Rectal smooth muscle tissue (tissue), 1 donor: ENCODE measurements around the gene TLL2.

Source experiments
- H3K27ac ChIP-seq: one replicate; pipeline ENCODE4 v1.7.0; 2013; ENCODE audit warnings: low read depth, low read length, inconsistent platforms
- H3K27me3 ChIP-seq: one replicate; pipeline ENCODE4 v1.7.0; 2013; ENCODE audit warnings: low read length; ENCODE audit not compliant: control insufficient read depth, insufficient read depth
- H3K36me3 ChIP-seq: one replicate; pipeline ENCODE4 v1.7.0; 2013; ENCODE audit warnings: low read length; ENCODE audit not compliant: control insufficient read depth, insufficient read depth
- H3K4me1 ChIP-seq: one replicate; pipeline ENCODE4 v1.7.0; 2013; ENCODE audit warnings: low read length; ENCODE audit not compliant: control insufficient read depth, insufficient read depth
- H3K4me3 ChIP-seq: one replicate; pipeline ENCODE4 v1.7.0; 2013; ENCODE audit warnings: low read length
- H3K9ac ChIP-seq: one replicate; pipeline ENCODE4 v1.7.0; 2013; ENCODE audit warnings: low read length

TLL2 gene

DNA sequence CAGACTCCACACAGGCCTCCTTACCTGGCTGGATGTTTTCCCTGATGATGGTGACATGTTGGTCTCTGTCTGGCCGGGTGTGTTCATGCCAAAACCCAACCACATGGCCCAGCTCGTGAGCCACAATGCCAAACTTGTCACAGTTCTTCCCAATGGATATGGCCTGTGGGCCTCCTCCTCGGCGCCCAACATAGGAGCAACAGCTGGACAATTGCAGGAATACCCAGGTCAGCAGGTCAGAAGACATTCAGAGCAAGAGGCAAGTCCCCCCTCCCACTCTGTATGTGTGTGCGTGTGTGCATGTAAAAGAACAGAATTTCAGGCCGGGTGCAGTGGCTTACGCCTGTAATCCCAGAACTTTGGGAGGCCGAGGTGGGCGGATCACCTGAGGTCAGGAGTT is 91.2 kb downstream of the TLL2 start:
- Histone ChIP-seq H3K27me3 (no peaks in the 10 kb centered on the region), H3K4me1 (no peaks in the 10 kb centered on the region), H3K9ac (no peak overlapping the region), H3K36me3 (no peaks in the 10 kb centered on the region), H3K27ac (no peak overlapping the region), H3K4me3 (no peak overlapping the region)

DNA sequence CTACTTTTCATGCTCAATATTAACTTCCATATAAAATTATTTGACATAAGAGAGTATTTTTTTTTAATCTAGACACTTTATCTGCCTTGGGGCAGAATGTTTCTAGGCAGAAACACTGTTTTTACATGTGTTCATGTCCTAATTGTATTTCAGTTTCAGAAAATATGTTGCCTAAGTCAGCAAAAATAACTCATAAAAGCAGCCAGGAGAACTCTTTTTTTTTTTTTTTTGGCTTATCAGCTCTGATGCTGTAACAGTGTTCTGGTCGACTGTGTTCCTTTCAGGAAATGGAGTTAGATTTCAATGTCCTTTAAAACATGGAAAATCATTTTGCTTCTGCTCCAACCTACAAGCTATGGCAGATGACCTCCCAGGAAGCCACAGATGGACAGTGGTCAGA is 91.7 kb downstream of the TLL2 start:
- Histone ChIP-seq H3K9ac (no peak overlapping the region), H3K36me3 (no peaks in the 10 kb centered on the region), H3K4me3 (no peak overlapping the region), H3K27ac (no peak overlapping the region), H3K27me3 (no peaks in the 10 kb centered on the region), H3K4me1 (no peaks in the 10 kb centered on the region)

GRCh38 chr10:96420228-96421009 is 93.3 kb downstream of the TLL2 start:
- no peaks in the 10 kb centered on the region for H3K36me3 ChIP-seq
- no peak overlapping the region for H3K27ac ChIP-seq
- no peak overlapping the region for H3K9ac ChIP-seq
- H3K4me3 ChIP-seq, result no peak overlapping the region
- no peaks in the 10 kb centered on the region for H3K27me3 ChIP-seq
- peaks cover 7% of the 10 kb centered on the region for H3K4me1 ChIP-seq

DNA sequence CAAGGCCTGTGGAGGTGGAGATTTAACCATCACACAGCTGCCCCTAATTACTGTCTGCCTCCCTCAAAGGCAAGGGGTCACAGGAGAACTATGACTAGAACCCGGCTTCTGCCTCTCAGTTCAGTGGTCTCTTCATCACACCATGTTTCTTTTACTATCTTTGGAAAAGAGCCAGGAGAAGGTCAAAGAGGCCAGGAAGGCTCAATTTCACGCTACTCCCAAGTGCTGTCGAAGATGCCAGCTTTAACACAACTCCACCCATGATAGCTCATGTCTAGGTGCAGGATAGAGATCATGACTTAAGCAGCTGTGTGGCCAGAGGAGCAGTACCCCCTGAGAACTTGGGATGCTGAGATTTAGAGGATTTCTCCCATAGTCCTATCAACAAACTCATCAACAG is 94.4 kb downstream of the TLL2 start:
- H3K4me3 ChIP-seq, result no peak overlapping the region
- H3K36me3 ChIP-seq, result no peaks in the 10 kb centered on the region
- no peaks in the 10 kb centered on the region for H3K27me3 ChIP-seq
- no peak overlapping the region for H3K9ac ChIP-seq
- H3K27ac ChIP-seq, result no peak overlapping the region
- peaks cover 7% of the 10 kb centered on the region for H3K4me1 ChIP-seq

- H3K4me1 ChIP-seq, result peaks cover 7% of the 10 kb centered on the region
- no peak overlapping the region for H3K4me3 ChIP-seq
- no peaks in the 10 kb centered on the region for H3K36me3 ChIP-seq
- no peak overlapping the region for H3K9ac ChIP-seq
- H3K27me3 ChIP-seq, result no peaks in the 10 kb centered on the region
- no peak overlapping the region for H3K27ac ChIP-seq
Measured at GRCh38 chr10:96418582-96418981, 95.1 kb downstream of the TLL2 start.

DNA sequence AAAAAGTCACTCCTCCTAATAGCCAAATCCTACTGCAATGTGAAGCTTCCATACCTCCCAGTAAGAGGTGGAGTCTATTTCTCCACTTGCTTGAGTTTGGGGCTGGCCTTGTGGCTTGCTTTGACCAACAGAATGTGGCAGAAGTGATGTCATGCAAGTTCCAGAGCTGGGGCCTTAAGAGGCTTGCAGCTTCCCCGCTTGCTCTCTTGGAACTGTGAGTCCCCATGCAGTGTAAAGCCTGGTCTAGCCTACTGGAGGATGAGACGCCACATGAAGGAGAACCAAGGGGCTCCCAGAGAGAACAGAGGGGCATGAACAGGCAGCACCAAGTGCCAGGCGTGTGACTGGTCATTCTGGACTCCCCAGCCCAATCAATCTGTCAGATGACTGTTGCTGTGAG is 96.3 kb downstream of the TLL2 start:
- H3K4me1 ChIP-seq, result peaks cover 7% of the 10 kb centered on the region
- no peak overlapping the region for H3K9ac ChIP-seq
- H3K36me3 ChIP-seq, result no peaks in the 10 kb centered on the region
- no peaks in the 10 kb centered on the region for H3K27me3 ChIP-seq
- no peak overlapping the region for H3K4me3 ChIP-seq
- peak overlapping the region; percentile 65 for H3K27ac ChIP-seq

GRCh38 chr10:96416643-96417042 is 97.1 kb downstream of the TLL2 start:
- Histone ChIP-seq H3K27me3 (no peaks in the 10 kb centered on the region), H3K36me3 (no peaks in the 10 kb centered on the region), H3K4me1 (peaks cover 7% of the 10 kb centered on the region), H3K4me3 (no peak overlapping the region), H3K27ac (peak overlapping the region; percentile 65), H3K9ac (no peak overlapping the region)

DNA sequence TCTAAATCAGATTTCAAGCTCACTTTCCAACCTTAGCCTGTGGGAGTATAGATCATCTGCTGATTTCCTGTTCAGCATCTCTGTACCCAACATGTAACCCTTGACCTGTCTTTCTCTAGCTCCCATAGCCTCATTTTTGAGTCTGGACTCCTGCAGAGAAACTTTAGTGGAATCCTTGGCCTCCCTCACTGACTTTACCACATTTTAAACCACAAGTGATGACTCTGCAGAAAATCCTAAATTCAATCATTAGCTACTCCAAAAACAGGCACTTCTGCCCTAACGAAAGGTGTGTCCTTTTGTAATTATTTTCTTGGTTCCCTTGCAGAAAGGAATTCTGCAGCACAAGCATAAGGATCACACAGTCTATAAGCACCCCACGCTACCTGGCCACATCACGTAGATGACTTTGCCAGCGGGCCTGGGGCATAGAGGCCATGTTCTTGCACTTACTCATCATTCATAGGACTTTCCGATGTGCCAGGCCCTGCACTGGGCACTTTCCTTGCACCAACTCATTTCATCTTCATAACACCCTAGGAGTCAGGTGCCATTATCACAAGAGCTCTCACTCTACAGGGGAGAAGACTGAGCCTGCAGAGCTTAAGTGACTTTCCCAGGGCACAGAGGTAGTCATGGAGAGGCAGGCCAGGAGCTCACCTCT is 97.7 kb downstream of the TLL2 start:
- no peaks in the 10 kb centered on the region for H3K27me3 ChIP-seq
- H3K9ac ChIP-seq, result no peak overlapping the region
- H3K36me3 ChIP-seq, result no peaks in the 10 kb centered on the region
- H3K4me3 ChIP-seq, result no peak overlapping the region
- peak overlapping the region; percentile 4 for H3K27ac ChIP-seq
- H3K4me1 ChIP-seq, result peaks cover 7% of the 10 kb centered on the region

- Histone ChIP-seq H3K36me3 (no peaks in the 10 kb centered on the region), H3K4me3 (no peak overlapping the region), H3K9ac (no peak overlapping the region), H3K27me3 (no peaks in the 10 kb centered on the region), H3K27ac (no peak overlapping the region), H3K4me1 (peaks cover 7% of the 10 kb centered on the region)
Measured at GRCh38 chr10:96415150-96415890, 98.4 kb downstream of the TLL2 start.

DNA sequence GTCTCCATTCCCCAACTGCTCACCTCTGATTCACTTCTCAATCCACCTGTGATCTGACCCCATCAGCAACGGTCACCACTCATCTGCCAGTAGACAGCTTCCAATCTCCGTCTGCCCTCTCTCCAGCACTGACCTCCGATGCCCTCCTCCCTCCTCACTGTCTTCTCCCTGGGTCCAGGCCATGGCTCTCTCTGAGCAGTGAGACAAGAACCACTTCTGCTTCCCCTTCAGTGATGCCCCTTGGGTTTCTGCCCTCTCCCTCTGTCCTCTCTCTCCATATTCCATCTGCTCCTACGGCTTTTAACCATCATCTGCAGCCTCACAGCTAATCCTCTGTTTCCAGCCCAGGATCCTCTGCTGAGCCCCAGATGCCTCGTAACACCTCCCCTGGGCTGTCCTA is 99.4 kb downstream of the TLL2 start:
- Histone ChIP-seq H3K36me3 (no peaks in the 10 kb centered on the region), H3K27ac (no peak overlapping the region), H3K4me3 (no peak overlapping the region), H3K27me3 (no peaks in the 10 kb centered on the region), H3K4me1 (peaks cover 7% of the 10 kb centered on the region), H3K9ac (no peak overlapping the region)

- Histone ChIP-seq H3K27me3 (no peaks in the 10 kb centered on the region), H3K27ac (no peak overlapping the region), H3K36me3 (no peaks in the 10 kb centered on the region), H3K4me1 (peaks cover 7% of the 10 kb centered on the region), H3K4me3 (no peak overlapping the region), H3K9ac (no peak overlapping the region)
Measured at GRCh38 chr10:96413151-96413787, 100.5 kb downstream of the TLL2 start.

GRCh38 chr10:96411716-96412320 is 101.9 kb downstream of the TLL2 start:
- Histone ChIP-seq H3K4me3 (no peak overlapping the region), H3K36me3 (no peaks in the 10 kb centered on the region), H3K27ac (no peak overlapping the region), H3K27me3 (no peaks in the 10 kb centered on the region), H3K4me1 (peaks cover 7% of the 10 kb centered on the region), H3K9ac (no peak overlapping the region)
